GM03348 (cell line): ENCODE data around the gene PTPRN2.
"Not testable (repeated sequence)": the region's sequence is repeated elsewhere in the genome, so short reads cannot be mapped to it uniquely, and the experiment has no call there.

Source experiments
- DNase-seq: peaks from one replicate; pipeline ENCODE4 v3.0.0; 2012; ENCODE audit warnings: low spot score

The PTPRN2 gene

DNA sequence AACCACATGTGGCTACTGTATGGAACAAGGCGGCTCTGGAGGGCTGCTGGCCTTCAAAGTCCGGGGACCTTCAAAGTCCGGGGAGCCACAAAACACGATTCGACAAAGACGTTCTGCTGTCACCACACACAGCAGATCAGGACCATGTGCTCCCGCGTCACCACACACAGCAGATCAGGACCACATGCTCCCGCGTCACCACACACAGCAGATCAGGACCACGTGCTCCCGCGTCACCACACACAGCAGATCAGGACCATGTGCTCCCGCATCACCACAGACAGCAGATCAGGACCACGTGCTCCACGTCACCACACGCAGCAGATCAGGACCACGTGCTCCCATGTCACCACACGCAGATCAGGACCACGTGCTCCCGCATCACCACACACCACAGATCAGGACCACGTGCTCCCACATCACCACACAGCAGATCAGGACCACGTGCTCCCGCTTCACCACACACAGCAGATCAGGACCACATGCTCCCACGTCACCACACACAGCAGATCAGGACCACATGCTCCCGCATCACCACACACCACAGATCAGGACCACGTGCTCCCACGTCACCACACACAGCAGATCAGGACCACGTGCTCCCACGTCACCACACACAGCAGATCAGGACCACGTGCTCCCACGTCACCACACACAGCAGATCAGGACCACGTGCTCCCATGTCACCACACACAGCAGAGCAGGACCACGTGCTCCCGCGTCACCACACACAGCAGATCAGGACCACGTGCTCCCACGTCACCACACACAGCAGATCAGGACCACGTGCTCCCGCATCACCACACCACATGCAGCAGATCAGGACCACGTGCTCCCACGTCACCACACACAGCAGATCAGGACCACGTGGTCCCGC, 1024.9 kb downstream of the PTPRN2 start:
- not testable (repeated sequence) for DNase-seq

DNA sequence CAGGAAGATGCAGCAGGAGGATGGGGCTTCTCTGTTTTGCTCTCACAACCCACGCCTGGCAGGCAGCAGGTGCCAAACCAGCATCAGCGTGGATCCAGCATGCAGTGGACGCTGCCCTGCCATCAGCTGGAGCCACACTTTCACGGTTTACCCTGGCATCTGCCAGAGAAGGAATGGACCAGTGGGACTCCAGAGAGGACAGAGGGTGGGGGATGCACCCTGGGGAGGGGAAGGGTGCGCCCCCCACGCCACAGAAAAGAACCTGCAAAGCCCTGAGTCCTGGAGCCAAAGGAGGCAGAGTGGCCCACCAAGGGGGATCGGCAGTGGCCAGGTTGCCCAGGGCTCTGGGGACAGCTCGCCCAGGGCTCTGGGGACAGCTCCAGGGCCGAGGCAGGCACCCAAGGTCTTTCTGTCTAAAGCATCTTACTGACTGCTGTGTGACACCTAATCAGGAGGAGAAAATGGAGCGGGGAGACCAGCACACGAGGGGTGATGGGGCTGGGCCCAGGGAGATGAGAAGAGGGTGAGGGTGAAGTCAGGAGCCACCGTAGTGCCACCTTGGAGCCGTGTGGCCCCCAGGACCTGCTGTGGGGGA, 1025.7 kb downstream of the PTPRN2 start:
- no peak for DNase-seq

DNA sequence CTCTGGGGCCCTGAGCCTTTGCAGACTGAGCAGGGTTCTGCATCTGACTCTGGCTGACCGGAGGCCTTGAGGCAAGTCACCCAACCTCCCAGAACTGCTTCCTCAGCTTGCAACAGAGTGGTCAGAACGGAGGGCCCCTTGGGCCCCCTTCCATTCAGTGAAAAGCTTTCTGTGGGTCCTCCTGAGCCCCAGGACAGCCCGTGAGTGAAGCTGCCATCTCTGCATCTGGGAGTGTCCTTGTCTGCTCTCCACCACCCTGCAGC, 1026.2 kb downstream of the PTPRN2 start:
- DNase-seq: no peak

DNA sequence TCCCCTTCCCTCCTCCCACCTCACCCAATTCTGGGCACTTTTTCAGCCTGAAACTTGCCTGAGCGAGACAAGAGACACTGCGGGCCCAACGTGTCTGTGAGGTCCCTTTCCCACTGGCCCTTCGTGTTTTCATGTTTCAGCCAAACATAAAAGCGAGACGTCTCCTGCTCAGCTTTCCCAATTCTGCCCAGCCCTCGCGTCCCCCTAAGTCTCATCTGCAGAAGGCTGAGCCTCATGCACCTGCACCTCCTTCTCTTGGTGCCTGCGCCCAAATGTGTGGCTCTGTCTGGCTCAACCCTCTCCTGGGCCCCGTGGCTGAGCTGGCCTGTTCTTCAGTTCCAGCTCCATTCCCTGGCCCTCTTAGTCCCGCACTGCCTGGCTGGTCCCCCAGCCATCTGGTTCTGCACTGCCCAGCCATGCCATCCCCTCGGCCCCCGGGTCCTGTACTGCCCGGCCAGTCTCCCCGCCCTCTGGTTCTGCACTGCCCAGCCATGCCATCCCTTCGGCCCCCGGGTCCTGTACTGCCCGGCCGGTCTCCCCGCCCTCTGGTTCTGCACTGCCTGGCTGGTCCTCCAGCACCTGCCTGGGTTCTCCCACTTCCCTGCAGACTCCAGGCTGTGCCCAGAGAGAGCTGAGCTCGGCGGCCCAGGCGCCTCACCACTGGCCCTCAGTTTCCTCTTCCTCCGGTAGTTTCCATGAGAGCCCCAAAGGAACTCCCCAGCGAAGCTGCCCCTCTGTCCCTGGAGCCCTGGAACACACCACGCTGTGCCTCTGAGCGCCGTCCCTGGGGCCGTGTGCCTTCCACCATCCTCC, 1026.7 kb downstream of the PTPRN2 start:
- no peak for DNase-seq

DNA sequence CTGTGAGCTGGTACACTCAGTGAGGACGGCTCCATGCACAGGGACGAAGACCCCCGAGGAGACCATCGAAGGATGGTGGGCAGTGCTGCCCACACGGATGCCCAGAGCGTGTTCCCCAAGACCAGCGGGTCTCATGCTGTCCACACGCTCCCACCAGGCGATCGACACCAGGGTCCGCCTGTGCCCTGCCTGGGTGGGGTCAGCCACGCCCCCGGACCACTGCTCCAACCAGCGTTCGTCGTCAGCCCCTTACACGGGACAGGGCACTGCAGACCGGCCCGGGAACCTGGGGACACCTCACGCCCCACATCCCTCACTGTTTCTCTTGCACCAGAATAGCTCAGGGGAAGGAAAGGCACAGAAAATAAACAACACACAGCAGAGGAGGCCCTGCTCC, 1027.4 kb downstream of the PTPRN2 start:
- no peak for DNase-seq

DNA sequence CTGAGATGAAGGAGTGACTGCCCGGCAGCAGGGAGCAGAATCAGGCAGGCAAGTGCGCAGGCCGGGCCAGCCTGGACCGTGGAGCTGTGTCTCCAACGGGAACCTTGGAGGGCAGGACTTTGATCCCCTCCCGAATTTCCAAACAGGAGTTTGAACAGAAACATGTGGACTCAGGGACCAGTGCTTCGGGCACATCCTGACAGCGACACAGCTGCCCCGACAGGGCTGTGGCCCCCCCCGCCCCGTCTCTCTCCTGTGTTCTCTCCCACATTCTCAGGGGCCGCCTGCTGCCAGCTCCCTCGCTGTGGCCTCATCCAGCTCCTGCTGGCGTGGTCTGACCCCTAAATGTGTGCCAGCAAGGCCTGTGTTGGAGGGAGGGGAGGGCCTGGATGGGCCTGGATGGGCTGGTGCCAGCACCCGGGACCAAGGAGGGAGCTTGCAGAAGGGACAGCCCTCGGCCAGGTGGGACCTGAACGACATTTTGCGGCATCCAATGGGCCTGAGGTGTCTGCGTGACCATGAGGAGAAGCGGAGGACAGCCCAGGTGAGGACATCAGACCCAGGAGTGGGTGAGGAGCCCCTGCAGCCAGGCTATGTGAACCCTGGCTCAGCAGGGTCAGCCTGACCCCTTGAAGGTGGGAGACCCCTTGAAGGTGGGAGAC, 1027.9 kb downstream of the PTPRN2 start:
- DNase-seq: no peak

DNA sequence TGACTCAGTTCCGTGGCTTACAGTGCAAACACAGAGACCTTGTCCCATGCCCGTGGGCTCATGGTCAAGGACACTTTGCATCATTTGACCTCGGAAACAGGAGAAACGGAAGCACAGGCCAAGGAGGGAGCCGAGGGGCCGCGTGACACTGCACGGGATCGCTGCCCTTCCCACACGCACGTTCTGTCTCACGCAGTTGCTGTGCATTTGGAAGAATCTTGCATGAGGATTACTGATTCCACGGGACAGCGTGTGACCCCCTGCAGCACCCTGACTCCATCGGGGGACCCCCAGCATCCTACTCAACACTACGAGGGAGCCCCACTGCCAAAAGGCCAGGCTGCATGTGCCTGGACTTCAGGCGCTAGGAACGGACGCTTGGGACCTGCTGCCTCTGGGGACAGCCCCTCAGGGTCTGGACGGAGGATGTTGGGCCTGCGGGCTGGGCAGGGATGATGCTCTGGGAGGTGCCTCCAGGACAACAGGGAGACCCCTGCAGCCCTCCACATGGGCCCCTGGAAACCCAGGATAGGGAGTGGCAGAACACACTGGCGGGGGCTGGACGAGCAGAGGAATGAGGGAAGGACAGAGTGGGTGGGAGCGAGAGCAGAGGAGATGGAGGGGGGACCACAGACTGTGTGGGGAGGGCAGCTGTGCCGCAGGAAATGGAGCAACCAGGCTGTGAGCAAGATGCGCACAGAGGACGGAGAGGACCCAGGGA, 1028.6 kb downstream of the PTPRN2 start:
- no peak for DNase-seq

DNA sequence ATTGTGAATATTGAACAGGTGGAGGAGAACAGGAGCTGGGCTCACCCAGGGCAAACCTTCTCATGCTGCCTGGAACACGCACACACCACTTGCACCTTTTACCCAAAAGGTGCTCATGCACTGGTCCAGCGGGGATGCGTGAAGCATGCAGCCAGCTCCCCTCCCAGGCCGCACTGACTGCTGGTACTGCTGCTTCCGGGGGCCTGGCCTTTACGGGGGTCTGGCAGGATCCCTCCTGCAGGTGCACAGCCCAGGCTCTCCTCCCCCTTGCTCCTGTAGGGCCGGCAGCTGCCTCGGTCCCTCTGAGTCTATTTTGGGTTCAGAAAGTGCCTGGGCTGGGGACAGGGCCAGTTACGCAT, 1029.1 kb downstream of the PTPRN2 start:
- no peak for DNase-seq

DNA sequence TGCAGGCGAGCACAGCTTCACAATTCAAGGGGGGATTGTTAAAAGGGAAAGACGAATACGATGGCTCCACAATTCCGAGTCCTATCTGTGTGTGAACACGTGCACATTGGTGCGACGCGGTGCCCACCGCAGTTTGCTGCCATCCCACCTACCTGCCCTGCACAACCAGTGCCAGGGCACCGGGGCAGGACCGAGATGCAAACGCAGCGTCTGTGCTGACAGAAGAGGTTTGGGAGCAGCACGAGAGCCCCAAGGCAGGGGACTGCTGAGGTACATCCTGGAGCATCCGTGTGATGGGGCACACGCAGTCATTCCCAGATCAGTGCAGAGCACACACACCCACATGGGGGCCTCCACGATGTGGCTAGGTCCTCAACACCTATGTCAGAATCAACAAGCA, 1029.6 kb downstream of the PTPRN2 start:
- DNase-seq: no peak

DNA sequence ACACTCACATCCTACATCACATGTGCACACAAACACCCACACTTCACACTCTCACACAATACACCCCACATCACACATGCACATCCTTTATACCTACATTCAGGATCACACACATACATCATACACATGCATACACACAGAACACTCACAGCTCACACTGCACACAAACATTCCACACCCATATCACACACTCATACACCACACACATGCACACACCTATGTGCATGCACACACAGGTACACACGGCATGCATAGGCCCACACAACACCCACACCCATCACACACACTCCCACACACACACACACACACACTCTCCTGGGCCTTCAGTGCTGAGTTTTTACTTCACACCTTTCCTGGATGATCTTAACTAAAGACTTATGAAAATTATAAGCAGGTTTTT, 1030.4 kb downstream of the PTPRN2 start:
- no peak for DNase-seq

DNA sequence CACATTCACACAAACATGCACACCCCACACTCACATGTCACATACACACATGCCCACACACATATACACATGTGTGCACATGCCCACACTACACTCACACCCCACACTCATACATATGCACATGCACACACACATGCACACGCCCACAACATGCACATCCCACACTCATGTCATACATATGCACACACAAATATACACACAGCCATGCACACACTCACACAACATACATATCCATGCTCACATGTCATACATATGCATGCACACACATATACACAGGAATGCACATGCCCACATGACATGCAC, 1031.0 kb downstream of the PTPRN2 start:
- DNase-seq: no peak

DNA sequence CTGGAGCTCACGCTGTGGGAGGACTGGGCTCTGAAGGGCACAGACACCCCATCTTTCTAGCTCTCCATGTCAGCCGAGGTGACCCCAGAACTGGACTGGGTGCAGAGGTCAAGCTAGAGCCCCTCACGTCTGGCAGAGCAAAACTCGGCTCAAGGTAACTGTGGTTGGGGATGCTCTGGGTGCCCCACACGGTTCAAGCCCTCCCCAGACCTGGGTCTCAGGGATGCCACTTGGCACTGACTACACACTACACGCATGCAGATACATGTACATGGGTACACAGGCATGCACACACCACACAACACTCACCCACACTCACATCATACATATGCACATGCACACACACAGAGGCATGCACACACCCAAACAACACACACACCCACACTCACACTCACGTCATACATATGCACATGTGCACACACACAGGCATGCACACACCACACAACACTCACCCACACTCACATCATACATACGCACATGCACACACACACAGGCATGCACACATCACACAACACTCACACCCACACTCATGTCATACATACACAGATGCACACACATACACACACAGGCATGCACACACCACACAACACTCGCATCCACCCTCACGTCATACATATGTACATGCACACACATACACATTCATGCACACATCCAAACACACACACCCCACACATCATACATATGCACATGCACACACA, 1031.5 kb downstream of the PTPRN2 start:
- no peak for DNase-seq

DNA sequence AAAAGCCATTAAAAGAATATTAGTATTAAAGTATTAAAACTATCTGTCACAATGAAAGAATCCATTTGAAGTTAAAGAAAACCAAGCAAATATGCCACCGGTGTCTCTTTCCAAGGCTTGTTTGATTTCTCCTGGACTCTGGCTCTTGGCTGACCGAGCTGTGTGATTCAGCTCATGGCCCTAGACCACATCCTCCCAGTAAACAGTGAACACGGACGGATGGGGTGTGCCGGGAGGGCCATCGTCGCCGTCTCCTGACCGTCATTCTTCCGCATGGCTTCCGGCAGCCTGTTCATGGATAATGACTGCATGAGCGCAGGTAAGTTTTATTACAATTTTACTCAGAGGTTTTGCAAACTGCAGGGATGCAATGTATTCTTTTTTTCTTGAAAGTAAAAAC, 1032.3 kb downstream of the PTPRN2 start:
- no peak for DNase-seq

DNA sequence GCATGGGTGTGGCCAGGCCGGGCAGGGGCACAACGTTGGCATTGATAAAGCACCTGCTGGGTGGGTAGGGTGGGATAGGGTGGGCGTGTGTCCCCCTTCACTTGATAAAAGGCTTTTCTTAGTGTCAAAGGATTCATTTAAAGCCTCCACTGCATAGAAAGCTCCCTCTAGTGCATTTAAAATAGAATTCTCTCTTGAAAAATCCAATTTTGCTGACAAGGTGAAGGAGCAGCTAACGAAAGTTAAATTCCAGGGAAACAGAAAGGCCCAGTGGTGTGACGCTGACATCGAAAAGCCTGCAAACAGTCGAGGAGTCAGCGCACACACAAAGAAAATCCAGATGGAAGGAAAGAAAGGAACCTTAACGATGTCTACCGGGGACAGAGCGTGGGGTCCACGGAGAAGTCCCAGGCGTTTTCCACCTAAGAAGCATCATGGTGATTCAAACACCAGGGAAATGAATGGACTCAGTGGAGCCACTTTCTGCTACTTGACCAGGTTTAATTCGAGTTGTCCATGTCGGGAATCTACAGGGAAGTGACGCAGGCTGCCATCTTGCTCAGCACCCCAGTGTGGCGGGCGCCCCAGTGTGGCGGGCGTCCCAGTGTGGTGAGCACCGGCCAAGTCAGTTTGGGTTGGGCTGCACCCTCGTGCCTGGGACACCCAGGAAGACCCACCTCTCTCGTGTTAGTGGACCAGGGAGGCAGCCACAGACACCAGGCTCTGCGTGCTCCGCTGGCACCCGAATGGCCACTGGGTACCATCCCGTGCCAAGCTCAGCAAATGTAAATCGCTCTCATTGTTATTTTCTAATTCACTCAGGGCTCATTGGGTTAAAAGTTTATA, 1033.0 kb downstream of the PTPRN2 start:
- no peak for DNase-seq

DNA sequence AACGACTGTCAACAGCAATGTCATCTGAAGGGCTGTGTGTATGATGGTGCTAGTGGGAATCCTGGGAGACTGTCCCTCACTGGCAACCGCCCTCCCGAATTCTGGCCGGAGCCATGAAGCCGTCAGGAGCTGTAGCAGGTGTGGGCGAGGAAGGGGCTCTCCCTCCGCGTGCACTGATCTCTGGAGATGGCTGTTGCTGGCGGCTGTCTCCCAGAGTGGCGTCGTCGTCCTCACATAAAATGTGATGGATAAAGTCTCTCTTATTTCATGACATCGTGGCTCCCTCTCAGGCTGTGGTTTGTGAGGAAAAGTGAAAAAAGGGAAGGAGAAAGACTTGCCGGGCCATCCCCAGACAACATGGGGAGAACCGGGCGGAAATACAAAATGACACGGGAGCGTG, 1034.4 kb downstream of the PTPRN2 start:
- DNase-seq: no peak

DNA sequence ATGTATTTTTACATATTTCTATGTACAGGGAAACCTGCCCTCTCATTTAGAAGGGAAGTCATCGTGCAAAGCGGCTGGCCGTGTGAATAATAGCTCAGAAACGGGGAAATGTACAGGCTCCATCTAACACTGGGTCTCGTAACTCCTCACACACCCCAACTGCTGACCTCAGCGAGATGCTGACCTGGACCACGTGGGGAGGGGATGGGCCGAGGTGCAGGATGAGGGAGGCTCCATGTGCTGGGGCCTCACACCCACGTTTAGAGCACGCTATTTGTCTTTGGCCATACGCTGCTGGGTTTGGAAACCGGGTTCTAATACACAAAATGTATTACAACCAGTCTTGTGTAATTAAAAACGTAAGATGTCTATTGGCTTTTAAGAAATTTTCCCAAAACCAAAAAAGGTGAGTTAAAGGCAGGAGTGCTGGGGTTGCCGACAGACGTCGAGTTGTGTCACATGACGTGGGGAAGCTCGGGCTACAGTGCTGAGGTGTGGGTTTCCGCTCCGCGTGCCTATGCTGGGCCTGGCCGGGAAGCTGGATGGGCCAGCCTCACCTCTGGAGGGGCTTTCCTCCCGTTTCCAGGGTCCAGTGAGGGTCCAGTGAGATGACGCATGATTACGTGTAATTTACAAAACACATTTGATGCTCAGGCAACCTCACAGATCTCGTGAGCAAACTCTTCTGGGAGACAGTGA, 1035.2 kb downstream of the PTPRN2 start:
- DNase-seq: no peak

DNA sequence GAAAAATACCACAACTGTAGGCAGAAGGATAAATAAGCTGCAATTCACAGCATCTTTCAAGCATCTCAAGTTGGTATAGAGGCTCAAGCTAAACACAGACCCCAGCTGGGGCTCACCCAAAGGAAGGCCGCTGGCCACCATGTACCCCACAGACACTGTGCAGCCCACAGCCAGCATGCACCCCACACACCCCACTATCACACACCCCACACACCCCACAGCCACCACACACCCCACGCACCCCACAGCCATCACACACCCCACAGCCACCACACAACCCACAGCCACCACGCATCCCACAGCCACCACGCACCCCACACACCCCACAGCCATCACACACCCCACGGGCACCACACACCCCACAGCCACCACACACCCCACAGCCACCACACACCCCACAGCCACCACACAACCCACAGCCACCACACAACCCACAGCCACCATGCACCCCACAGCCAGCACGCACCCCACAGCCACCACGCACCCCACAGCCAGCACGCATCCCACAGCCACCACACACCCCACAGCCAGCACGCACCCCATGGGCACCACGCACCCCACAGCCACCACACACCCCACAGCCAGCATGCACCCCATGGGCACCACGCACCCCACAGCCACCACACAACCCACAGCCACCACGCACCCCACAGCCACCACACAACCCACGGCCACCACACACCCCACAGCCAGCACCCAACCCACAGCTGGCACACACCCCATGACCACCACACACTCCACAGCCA, 1036.1 kb downstream of the PTPRN2 start:
- DNase-seq: no peak

DNA sequence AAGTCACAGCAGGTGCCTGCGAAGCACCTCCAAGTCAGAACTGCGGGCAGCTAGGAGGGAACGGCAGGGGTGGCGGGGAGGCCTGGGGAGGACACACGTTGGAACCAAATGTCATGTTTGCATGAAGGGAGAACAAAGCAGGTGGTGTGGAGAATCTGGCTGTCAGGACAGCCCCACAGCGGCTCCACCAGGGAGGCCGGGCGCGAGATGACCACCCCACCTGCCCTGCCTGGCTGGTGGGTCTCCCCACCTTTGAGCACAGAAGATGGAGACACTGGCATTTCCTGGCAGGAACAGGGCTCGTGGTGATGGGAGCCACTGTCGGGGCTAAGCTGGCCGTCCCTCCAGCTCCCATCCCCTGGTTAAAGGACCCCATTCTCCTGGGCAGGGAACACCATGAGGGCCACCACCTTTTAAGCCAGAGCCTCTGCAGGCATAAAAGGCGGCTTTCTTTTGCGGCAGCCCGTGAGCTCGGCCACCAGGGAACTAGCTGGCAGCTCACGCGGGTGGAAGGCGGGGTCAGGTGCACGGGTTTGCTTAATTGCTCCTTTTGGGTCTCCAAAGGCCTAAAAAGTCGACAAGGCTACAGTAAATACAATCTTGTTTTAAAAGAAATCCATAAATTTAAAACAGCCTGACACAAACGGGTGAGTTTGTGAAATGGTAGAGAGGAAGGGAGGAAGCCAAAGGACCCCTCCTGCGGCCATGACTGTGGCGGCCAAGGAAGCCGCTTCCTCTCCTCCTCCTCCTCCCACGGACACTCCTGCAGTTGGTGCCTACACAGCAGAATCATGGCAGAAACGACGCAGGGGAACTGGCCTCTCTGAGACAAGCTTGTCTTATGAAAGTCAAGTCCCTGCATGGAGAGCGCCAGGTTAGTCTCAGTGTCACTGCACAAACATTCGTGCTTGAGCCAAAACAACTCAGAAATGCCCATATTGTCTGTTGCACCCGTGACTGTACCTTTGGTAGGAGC, 1037.0 kb downstream of the PTPRN2 start:
- no peak for DNase-seq
